HG02970 (cell line): ENCODE data around the gene TPST1.
A peak's percentile ranks its signal among the peaks of the same experiment; 100 is the strongest.
"Not testable (repeated sequence)": the region's sequence is repeated elsewhere in the genome, so short reads cannot be mapped to it uniquely, and the experiment has no call there.

Experiments
- ATAC-seq: cut with Tn5 transposase; IDR thresholded peaks from one replicate; pipeline ENCODE4 v1.9.1; 2021; ENCODE audit warnings: mild to moderate bottlenecking, moderate library complexity, moderate number of reproducible peaks; ENCODE audit not compliant: unreplicated experiment, low FRiP score

The TPST1 gene

DNA sequence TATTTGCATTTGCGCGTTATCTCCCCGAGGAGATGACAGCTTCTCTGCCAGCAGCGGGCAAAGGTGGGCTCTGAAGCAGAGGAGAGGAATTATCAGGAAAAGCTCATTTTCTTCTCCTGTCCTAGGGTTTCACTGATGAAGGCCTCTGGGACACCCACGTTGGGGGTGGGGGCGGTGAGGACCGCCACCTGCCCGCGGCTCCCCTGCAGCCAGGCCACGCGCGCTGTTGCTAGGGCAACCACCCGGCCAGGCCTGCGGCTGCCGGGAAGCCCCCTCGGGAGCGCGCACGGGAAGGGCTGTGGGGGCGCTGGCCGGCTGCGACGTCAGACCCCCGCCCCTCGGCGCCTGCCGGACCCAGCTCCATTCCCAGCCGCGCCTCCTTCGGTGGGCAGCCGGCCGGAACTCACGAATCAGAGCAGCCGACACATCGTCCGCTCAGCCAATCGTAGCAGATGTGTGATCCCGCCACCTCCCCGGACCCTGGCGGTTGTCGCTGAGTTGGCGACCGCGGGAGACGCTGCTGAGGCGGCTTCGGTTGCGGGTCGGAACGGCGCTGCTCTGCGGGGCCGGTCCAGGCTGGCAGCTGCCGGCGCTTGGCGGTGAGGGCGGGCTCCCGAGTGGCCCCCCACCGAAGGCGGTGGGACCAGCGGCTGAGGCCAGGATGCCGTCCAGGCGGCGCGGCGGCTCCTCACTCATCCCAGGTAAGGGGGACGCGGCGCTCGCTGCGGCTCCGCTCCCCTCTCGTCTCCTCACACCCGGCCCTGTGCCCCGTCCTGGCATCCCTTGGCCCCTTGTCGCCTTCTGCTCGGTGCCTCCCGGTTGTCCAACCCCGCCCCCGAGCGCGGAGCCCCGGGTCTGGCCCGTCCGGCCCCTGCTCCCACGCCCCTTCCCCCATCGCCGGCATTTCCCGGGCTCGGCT, at the start of gene TPST1:
Gene TPST1, plus strand, starts transcription at position 513 of the 919 bp plus-strand sequence. CDS start 35,092 bp downstream, outside the sequence.
- ATAC-seq = peak; percentile 94

DNA sequence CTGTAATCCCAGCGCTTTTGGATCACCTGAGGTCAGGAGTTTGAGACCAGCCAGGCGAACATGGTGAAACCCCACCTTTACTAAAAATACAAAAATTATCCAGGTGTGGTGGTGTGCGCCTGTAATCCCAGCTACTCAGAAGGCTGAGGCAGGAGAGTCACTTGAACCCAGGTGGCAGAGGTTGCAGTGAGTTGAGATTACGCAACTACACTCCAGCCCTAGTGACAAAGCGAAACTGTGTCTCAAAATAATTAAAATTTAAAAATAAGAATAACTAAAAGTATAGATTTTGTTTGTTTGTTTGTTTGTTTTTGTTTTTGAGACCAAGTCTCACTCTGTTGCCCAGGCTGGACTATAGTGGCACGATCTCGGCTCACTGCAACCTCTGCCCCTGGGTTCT, 49.1 kb upstream of the TPST1 start:
- not testable (repeated sequence) for ATAC-seq

- ATAC-seq = no peak
Measured at GRCh38 chr7:66157060-66157459, 48.1 kb upstream of the TPST1 start.

GRCh38 chr7:66162622-66163021, 42.5 kb upstream of the TPST1 start:
- ATAC-seq = no peak

DNA sequence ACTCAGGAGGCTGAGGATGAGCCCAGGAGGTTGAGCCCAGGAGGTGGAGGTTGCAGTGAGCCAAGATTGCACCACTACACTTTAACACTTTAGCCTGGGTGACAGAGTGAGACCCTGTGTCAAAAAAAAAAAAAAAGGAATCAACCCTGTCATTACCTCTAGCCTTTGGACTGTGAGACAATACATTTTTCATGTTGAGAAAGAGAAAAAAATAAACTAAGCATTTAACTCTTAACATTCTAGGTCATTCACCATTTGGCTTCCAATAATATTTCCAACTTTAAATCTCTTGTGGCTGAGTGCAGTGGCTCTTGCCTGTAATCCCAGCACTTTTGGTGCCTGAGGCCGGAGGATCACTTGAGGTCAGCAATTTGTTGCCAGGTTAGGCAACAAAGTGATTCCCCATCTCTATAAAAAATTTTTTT, 41.9 kb upstream of the TPST1 start:
- no peak for ATAC-seq

DNA sequence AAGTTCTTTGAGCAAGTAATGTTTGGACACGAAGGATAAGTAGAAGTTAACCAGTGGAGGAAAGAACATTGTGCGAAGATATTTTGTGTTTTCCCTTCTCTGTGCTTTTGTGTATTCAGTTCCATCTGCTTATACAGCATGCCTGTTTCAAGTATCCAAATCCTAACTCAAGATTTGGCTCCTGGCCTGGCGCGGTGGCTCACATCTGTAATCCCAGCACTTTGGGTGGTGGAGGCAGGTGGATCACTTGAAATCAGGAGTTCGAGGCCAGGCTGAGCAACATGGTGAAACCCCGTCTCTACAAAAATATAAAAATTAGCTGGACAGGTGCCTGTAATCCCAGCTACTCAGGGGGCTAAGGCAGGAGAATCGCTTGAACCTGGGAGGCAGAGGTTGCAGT, 40.8 kb upstream of the TPST1 start:
- no peak for ATAC-seq

DNA sequence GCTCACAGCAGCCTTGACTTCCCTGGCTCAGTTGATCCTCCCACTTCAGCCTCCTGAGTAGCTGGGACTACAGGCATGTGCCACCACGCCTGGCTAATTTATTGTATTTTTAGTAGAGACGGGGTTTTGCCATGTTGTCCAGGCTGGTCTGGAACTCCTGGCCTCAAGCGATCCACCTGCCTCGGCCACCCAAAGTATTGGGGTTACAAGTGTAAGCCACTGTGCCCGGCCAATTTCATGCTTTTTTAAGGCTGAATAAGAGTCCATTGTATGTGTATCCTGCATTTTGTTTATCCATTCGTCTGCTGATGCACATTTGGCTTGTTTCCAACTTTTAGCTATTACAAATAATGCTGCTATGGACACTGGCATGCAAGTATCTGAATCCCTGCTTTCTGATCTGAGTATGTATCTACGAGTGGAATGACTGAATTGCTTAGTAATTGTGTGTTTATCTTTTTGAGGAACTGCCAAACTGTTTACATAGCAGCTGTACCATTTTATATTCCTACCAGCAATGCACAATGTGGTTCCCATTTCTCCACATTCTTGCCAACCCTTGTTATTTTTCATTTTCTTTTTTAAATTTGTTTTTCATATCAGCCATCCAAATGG, 37.3 kb upstream of the TPST1 start:
- no peak for ATAC-seq

- ATAC-seq = no peak
Measured at GRCh38 chr7:66169616-66170015, 35.5 kb upstream of the TPST1 start.

DNA sequence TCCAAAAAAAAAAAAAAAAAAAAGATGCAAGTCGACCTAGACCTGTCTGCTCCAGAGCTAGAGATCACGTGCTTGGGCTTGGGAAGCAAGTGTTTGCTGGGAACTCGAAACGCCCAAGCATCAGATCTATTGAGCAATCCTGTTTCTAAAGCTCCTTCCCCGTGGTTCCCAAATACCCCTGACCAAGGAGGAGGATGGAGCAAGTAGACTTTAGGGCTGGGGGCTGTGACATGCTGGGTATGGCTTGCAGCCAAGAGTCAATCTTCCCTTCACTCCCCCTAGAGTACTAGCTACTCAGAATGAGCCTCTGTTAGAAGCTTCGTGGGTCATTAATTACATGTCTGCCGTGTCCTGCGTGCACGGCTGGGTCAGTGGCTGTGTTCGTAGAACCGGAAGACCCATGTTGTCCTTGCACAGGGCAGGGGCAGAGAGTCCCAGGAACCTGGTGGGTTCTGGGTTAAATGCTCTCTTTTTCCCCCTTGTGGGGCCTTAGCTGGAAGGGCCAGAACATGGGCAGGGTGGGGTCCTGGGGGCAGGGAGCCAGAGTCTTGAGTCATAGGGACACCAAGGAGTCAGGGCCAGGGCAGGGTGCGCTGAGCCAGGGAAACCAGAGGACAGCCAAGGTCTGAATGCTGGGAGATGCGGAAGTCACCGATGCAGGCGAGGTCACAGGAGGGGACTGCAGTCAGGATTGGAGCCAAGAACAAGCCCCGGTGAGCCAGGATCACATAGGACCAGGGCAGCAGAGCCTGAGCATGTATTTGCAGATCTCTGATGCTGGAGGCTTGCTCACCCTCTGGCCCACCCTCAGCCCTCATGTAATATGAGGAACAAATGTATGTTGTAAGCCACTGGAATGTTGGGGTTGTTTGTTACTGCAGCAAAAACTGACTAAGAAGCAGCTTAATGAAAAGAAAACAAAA, 34.6 kb upstream of the TPST1 start:
- ATAC-seq = no peak

- not testable (repeated sequence) for ATAC-seq
Measured at GRCh38 chr7:66172536-66173401, 32.4 kb upstream of the TPST1 start.

- no peak for ATAC-seq
Measured at GRCh38 chr7:66173856-66174255, 31.3 kb upstream of the TPST1 start.

GRCh38 chr7:66175006-66175405, 30.1 kb upstream of the TPST1 start:
- not testable (repeated sequence) for ATAC-seq

GRCh38 chr7:66176914-66177313, 28.2 kb upstream of the TPST1 start:
- no peak for ATAC-seq

DNA sequence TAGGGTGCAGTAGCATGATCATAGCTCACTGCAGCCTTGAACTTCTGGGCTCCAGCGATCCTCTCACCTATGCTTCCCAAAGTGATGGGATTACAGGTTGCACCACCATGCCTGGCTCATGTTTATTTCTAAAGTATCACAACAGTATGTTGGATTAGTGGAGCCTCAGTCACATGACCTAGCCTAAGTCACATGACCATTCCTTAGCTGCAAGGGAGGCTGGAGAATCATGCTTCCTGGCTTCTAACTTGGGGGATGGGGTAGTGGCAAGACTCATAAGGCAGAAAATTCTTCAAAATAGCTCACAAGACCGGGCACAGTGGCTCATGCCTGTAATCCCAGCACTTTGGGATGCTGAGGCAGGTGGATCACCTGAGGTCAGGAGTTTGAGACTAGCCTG, 26.9 kb upstream of the TPST1 start:
- no peak for ATAC-seq

DNA sequence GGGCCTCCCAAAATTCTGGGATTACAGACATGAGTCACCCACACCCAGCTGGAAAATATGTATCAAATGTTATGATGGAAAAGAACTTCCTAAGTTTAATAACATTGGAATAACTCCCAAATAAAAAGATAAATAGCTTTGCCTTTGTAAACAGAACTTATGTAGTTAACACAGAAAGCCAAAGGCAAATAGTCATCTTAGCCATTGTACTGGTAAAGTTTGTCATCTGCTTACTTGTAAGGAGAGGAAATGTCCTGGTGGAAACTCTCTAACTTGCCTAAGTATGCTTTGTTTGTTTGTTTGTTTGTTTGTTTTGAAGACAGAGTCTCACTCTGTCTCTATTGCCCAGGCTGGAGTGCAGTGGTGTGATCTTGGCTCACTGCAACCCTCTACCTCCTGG, 23.8 kb upstream of the TPST1 start:
- ATAC-seq = no peak

DNA sequence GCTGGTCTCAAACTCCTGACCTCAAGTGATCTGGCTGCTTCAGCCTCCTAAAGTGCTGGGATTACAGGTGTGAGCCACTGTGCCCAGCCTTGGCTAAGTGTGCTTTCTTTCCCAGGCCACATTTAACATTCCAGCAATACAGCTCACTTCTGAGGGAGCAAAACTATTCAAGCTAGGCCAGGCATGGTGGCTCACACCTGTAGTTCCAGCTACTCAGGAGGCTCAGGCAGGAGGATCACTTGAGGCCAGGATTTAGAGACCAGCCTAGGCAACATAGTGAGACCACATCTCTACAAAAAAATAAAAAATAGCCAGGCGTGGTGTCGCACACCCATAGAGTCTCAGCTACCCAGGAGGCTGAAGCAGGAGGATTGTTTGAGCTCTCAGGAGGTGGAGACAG, 23.3 kb upstream of the TPST1 start:
- no peak for ATAC-seq

DNA sequence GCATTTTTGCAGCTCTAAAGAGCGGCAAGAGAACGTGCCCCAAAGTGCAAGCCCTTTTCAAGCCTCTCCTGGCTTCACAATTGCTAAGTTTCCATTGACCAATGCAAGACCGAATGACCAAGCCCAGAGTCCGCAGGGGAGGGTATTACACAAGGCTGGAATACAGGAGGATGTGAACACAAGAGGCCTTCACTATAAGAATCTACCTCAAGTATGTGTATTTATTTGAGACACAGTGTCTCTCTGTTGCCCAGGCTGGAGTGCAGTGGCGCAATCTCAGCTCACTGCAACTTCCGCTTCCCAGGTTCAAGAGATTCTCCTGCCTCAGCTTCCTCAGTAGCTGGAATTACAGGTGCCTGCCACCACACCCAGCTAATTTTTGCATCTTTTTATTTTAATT, 22.2 kb upstream of the TPST1 start:
- no peak for ATAC-seq

DNA sequence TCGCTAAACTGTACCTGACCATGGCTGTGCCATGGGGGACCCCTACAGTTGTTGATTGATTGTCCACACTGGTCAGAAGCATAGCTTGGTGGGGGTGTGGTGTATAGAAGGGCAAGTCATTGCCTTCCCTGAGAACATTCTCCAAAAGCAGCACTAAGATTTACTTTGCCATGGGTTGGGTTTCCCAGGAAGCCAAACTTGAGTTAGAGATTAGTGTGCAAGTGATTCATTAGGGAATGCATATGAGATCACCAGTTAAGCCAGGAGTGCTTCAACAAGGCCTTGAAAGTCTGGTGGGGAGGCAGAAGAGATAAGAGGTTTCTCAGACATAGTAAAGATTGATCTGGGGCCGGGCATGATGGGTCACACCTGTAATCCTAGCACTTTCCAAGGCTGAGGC, 21.4 kb upstream of the TPST1 start:
- ATAC-seq = no peak

DNA sequence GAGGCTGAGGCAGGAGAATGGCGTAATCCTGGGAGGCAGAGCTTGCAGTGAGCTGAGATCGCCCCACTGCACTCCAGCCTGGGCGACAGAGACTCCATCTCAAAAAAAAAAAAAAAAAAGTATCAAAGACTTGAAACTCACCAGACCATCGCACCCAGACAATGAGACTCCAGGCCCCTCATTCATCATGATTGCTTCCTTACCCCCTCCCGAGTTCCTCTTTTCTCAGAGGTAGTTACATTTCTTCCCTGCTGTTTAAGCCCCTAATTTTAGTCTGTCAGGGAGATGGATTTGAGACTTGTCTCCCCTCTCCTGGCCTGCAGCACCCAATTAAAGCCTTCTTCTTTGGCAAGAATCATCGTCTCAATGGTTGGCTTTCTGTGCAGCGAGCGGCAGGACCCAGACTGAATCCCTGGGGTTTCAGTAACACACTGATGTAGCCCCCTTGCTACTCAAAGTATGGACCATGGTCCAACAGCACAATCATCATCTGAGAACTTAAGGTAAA, 19.4 kb upstream of the TPST1 start:
- ATAC-seq = no peak

- no peak for ATAC-seq
Measured at GRCh38 chr7:66186991-66187390, 18.1 kb upstream of the TPST1 start.
